ENCODE results near the gene LCA5L.

LCA5L gene

DNA sequence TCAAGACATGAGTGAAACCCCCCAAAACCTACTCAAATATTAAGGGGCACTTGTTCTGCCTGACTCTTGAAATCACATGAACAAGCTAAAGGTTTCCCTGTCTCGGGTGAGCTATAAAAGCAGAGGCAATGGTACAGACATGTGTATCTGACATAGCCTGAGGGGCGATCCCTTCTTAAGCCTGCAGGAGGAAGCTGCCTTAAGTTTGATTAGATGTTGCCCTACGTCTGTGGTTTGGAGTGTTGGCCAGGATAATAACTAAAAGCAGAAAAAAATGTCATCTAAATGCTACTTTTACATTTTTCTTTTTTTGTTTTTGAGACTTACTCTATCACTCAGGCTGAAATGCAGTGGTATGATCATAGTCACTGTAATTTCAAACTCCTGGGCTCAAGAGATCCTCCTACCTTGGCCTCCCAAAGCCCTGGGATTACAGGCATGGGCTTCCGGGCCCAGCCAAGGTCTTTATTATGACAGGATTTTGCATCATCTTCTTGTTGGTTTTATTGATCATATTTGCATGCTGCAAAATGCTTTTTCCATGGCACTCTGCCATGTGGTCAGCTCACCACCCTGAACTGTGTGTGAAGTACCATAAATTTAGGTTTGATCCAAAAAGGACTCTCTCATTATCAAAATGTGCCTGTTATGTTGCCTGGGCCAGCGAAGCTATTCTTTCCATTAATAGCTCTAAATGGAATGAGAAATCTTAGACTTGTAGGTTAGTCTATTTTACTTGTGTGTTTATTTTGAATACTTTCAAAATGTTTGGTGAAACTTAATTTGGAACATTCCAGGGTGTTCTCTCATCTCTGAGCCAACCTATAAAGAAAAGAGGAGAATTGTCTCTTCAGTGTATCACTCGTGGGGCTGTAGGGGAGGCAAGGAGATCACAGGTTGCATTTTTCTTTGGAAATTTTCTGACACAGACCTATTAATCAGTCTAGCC, 81.7 kb downstream of the LCA5L start:
- H3K4me3 ChIP-seq (ENCODE audit: control insufficient read depth, low read depth, low read length) = no peak overlapping the region
- DNase-seq (ENCODE audit: low read depth) = no peak
- TF ChIP-seq, protein P1, sequence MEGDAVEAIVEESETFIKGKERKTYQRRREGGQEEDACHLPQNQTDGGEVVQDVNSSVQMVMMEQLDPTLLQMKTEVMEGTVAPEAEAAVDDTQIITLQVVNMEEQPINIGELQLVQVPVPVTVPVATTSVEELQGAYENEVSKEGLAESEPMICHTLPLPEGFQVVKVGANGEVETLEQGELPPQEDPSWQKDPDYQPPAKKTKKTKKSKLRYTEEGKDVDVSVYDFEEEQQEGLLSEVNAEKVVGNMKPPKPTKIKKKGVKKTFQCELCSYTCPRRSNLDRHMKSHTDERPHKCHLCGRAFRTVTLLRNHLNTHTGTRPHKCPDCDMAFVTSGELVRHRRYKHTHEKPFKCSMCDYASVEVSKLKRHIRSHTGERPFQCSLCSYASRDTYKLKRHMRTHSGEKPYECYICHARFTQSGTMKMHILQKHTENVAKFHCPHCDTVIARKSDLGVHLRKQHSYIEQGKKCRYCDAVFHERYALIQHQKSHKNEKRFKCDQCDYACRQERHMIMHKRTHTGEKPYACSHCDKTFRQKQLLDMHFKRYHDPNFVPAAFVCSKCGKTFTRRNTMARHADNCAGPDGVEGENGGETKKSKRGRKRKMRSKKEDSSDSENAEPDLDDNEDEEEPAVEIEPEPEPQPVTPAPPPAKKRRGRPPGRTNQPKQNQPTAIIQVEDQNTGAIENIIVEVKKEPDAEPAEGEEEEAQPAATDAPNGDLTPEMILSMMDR (conservative IDR thresholded peaks at IDR 0.05; ENCODE audit: control insufficient read depth, insufficient read depth, low read depth, low read length) = no peak

DNA sequence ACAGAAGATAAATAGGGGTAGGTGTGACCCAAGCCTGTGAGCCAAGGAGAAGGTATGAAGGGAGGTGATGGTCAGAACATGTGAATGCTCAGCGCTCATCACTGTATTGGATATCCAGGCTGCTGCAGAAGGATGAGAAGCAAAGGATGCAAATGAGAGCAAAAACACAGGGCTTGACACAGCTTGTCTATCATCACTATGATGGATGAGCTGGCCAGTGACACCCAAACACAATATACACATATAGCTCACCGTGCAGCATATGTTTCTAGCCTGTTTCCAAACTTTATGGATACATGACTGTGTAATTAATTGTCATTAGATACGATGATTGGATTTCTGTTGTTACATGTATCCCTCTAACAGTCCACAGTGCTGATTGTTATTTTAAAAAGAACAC, 82.8 kb downstream of the LCA5L start:
- TF ChIP-seq, protein P1 (conservative IDR thresholded peaks at IDR 0.05; ENCODE audit: control insufficient read depth, insufficient read depth, low read depth, low read length) = no peak
- H3K4me3 ChIP-seq (ENCODE audit: control insufficient read depth, low read depth, low read length) = no peak overlapping the region
- no peak for DNase-seq (ENCODE audit: low read depth)

DNA sequence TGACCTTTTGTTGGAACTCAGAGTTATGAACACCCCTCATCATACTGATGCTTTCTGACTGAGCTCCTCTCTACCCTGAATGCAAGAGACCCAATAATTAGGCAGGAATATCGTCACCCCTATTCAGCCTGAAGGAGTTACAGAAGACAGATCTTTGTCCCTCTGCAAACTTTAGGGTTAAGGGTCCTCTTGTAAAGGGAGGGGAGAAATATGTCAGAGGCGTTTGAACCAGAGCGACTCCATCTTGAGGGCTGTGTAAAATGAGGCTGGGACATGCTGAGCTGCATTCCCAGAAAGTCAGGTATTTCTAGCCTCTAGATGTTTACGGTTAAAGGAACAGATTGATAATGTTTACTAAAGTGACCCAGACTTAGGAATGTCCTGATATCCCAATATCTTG, 86.2 kb downstream of the LCA5L start:
- TF ChIP-seq, protein P1 (conservative IDR thresholded peaks at IDR 0.05; ENCODE audit: control insufficient read depth, insufficient read depth, low read depth, low read length) = no peak
- no peak overlapping the region for H3K4me3 ChIP-seq (ENCODE audit: control insufficient read depth, low read depth, low read length)
- no peak for DNase-seq (ENCODE audit: low read depth)
